ENCODE measurements around the gene GRIN2B.

GRIN2B gene

DNA sequence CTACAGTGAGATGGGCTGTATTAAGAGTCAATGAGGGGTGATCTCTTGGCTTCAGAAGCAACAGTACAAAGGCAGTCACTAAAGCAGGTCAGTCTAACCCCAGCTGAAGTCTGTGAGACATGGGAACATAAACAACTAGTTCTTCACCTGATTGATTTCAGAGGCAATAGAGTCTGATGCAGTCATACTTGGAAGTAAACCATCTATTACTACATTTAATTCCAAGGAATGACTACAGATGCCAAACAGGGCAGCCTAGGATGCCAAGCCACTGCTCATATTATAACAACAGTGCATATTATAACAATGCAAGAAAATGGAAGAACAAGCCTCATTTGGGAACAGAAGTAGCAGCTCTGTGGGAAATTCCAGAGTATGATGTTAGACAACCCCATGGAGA lies 35.8 kb downstream of the GRIN2B start:
- Histone ChIP-seq H3K27me3 (ENCODE audit: insufficient read depth, low read length) (no peaks in the 10 kb centered on the region), H3K4me2 (ENCODE audit: low read length) (no peak overlapping the region), H4K20me1 (ENCODE audit: insufficient read depth, low read length) (no peaks in the 10 kb centered on the region), H3K79me2 (ENCODE audit: insufficient read depth, low read length) (no peaks in the 10 kb centered on the region), H3K9me2 (ENCODE audit: low read depth, low read length) (no peaks in the 10 kb centered on the region), H2AFZ (ENCODE audit: low read length) (no peak overlapping the region), H3K36me3 (ENCODE audit: insufficient read depth, low read length) (no peaks in the 10 kb centered on the region), H3K4me1 (ENCODE audit: insufficient read depth, low read length, severe bottlenecking) (no peaks in the 10 kb centered on the region), H3K9ac (ENCODE audit: low read length) (no peak overlapping the region), H3K4me3 (ENCODE audit: low read depth, low read length, poor library complexity, severe bottlenecking) (no peak overlapping the region), H3F3A (ENCODE audit: insufficient read depth, low read length) (no peaks in the 10 kb centered on the region), H3K9me3 (ENCODE audit: low read length) (no peaks in the 10 kb centered on the region), H3K27ac (ENCODE audit: low read depth, low read length, poor library complexity, severe bottlenecking) (no peak overlapping the region)
- TF ChIP-seq, protein P1, sequence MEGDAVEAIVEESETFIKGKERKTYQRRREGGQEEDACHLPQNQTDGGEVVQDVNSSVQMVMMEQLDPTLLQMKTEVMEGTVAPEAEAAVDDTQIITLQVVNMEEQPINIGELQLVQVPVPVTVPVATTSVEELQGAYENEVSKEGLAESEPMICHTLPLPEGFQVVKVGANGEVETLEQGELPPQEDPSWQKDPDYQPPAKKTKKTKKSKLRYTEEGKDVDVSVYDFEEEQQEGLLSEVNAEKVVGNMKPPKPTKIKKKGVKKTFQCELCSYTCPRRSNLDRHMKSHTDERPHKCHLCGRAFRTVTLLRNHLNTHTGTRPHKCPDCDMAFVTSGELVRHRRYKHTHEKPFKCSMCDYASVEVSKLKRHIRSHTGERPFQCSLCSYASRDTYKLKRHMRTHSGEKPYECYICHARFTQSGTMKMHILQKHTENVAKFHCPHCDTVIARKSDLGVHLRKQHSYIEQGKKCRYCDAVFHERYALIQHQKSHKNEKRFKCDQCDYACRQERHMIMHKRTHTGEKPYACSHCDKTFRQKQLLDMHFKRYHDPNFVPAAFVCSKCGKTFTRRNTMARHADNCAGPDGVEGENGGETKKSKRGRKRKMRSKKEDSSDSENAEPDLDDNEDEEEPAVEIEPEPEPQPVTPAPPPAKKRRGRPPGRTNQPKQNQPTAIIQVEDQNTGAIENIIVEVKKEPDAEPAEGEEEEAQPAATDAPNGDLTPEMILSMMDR (IDR thresholded peaks at IDR 0.05; ENCODE audit: low read length) = no peak
- no peak for TF ChIP-seq EZH2 (IDR thresholded peaks at IDR 0.05; ENCODE audit: borderline replicate concordance, low read length)

- Histone ChIP-seq H3K4me2 (ENCODE audit: low read length) (no peak overlapping the region), H3K36me3 (ENCODE audit: insufficient read depth, low read length) (no peaks in the 10 kb centered on the region), H3K27me3 (ENCODE audit: insufficient read depth, low read length) (no peaks in the 10 kb centered on the region), H3K9me3 (ENCODE audit: low read length) (no peaks in the 10 kb centered on the region), H3K79me2 (ENCODE audit: insufficient read depth, low read length) (no peaks in the 10 kb centered on the region), H3K9ac (ENCODE audit: low read length) (no peak overlapping the region), H3K9me2 (ENCODE audit: low read depth, low read length) (no peaks in the 10 kb centered on the region), H4K20me1 (ENCODE audit: insufficient read depth, low read length) (no peaks in the 10 kb centered on the region), H3F3A (ENCODE audit: insufficient read depth, low read length) (no peaks in the 10 kb centered on the region), H2AFZ (ENCODE audit: low read length) (no peak overlapping the region), H3K27ac (ENCODE audit: low read depth, low read length, poor library complexity, severe bottlenecking) (no peak overlapping the region), H3K4me1 (ENCODE audit: insufficient read depth, low read length, severe bottlenecking) (no peaks in the 10 kb centered on the region), H3K4me3 (ENCODE audit: low read depth, low read length, poor library complexity, severe bottlenecking) (no peak overlapping the region)
- TF ChIP-seq, protein P1 (IDR thresholded peaks at IDR 0.05; ENCODE audit: low read length) = no peak
- TF ChIP-seq EZH2 (IDR thresholded peaks at IDR 0.05; ENCODE audit: borderline replicate concordance, low read length) = no peak
These were observed 36.2 kb downstream of the GRIN2B start for GRCh38 chr12:13945236-13945635.

GRCh38 chr12:13942826-13943225 lies 38.6 kb downstream of the GRIN2B start:
- Histone ChIP-seq H3K36me3 (ENCODE audit: insufficient read depth, low read length) (no peaks in the 10 kb centered on the region), H3K4me2 (ENCODE audit: low read length) (no peak overlapping the region), H3K27me3 (ENCODE audit: insufficient read depth, low read length) (no peaks in the 10 kb centered on the region), H3K4me3 (ENCODE audit: low read depth, low read length, poor library complexity, severe bottlenecking) (no peak overlapping the region), H3K9me2 (ENCODE audit: low read depth, low read length) (no peaks in the 10 kb centered on the region), H2AFZ (ENCODE audit: low read length) (no peak overlapping the region), H4K20me1 (ENCODE audit: insufficient read depth, low read length) (no peaks in the 10 kb centered on the region), H3K27ac (ENCODE audit: low read depth, low read length, poor library complexity, severe bottlenecking) (no peak overlapping the region), H3K4me1 (ENCODE audit: insufficient read depth, low read length, severe bottlenecking) (no peaks in the 10 kb centered on the region), H3K9me3 (ENCODE audit: low read length) (no peaks in the 10 kb centered on the region), H3K9ac (ENCODE audit: low read length) (no peak overlapping the region), H3K79me2 (ENCODE audit: insufficient read depth, low read length) (no peaks in the 10 kb centered on the region), H3F3A (ENCODE audit: insufficient read depth, low read length) (no peaks in the 10 kb centered on the region)
- TF ChIP-seq EZH2 (IDR thresholded peaks at IDR 0.05; ENCODE audit: borderline replicate concordance, low read length) = no peak
- TF ChIP-seq, protein P1 (IDR thresholded peaks at IDR 0.05; ENCODE audit: low read length) = no peak

Measured in OCI-LY1 (cell line).